ENCODE results near the gene NFAM1. TPM values are rescaled to one million over a fixed set of nuclear protein-coding genes. Genes with fewer than 3 reads are reported as not detected.

NFAM1 gene
- total and polyA plus RNA-seq, 4 donors: 0.36 to 3.8 (median 2.6) TPM

DNA sequence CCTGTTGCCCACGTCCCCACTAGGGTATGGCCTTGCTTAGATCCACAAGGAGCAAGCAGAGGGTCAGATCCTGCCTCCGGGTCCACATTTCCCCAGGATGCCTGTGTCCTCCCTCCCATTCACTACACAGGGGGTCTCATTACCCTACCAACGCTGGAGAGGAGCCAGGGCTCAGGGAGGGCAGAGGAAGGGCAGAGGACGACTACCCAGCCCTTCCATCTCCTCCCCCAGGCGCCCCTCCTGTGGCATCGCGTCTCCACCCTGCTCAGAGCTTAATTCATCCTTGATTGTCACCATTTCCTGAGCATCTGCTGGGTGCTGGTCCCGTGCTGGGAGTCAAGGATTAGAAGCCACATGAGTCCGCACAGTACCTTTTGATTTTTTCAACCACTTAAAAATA is 5.0 kb downstream of the NFAM1 start:
- no peaks in the 10 kb centered on the region for H3K27me3 ChIP-seq (ENCODE audit: control insufficient read depth in 4 of 4, insufficient read depth in 4 of 4, low read length in 3 of 4)
- TF ChIP-seq YY1 (IDR thresholded peaks at IDR 0.05): no peak
- TF ChIP-seq TAF1 (conservative IDR thresholded peaks at IDR 0.05): no peak
- TF ChIP-seq, protein P1, sequence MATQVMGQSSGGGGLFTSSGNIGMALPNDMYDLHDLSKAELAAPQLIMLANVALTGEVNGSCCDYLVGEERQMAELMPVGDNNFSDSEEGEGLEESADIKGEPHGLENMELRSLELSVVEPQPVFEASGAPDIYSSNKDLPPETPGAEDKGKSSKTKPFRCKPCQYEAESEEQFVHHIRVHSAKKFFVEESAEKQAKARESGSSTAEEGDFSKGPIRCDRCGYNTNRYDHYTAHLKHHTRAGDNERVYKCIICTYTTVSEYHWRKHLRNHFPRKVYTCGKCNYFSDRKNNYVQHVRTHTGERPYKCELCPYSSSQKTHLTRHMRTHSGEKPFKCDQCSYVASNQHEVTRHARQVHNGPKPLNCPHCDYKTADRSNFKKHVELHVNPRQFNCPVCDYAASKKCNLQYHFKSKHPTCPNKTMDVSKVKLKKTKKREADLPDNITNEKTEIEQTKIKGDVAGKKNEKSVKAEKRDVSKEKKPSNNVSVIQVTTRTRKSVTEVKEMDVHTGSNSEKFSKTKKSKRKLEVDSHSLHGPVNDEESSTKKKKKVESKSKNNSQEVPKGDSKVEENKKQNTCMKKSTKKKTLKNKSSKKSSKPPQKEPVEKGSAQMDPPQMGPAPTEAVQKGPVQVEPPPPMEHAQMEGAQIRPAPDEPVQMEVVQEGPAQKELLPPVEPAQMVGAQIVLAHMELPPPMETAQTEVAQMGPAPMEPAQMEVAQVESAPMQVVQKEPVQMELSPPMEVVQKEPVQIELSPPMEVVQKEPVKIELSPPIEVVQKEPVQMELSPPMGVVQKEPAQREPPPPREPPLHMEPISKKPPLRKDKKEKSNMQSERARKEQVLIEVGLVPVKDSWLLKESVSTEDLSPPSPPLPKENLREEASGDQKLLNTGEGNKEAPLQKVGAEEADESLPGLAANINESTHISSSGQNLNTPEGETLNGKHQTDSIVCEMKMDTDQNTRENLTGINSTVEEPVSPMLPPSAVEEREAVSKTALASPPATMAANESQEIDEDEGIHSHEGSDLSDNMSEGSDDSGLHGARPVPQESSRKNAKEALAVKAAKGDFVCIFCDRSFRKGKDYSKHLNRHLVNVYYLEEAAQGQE (IDR thresholded peaks at IDR 0.05): no peak
- TF ChIP-seq RAD21 (IDR thresholded peaks at IDR 0.05): no peak
- TF ChIP-seq, protein P2, sequence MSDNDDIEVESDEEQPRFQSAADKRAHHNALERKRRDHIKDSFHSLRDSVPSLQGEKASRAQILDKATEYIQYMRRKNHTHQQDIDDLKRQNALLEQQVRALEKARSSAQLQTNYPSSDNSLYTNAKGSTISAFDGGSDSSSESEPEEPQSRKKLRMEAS (IDR thresholded peaks at IDR 0.05): no peak
- TF ChIP-seq, protein P3, sequence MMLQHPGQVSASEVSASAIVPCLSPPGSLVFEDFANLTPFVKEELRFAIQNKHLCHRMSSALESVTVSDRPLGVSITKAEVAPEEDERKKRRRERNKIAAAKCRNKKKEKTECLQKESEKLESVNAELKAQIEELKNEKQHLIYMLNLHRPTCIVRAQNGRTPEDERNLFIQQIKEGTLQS (IDR thresholded peaks at IDR 0.05): no peak
- TF ChIP-seq, protein P4, sequence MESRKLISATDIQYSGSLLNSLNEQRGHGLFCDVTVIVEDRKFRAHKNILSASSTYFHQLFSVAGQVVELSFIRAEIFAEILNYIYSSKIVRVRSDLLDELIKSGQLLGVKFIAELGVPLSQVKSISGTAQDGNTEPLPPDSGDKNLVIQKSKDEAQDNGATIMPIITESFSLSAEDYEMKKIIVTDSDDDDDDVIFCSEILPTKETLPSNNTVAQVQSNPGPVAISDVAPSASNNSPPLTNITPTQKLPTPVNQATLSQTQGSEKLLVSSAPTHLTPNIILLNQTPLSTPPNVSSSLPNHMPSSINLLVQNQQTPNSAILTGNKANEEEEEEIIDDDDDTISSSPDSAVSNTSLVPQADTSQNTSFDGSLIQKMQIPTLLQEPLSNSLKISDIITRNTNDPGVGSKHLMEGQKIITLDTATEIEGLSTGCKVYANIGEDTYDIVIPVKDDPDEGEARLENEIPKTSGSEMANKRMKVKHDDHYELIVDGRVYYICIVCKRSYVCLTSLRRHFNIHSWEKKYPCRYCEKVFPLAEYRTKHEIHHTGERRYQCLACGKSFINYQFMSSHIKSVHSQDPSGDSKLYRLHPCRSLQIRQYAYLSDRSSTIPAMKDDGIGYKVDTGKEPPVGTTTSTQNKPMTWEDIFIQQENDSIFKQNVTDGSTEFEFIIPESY (IDR thresholded peaks at IDR 0.05): no peak
- TF ChIP-seq EGR1 (IDR thresholded peaks at IDR 0.05; ENCODE audit: low read depth in 2 of 2): no peak
- TF ChIP-seq, protein P5, sequence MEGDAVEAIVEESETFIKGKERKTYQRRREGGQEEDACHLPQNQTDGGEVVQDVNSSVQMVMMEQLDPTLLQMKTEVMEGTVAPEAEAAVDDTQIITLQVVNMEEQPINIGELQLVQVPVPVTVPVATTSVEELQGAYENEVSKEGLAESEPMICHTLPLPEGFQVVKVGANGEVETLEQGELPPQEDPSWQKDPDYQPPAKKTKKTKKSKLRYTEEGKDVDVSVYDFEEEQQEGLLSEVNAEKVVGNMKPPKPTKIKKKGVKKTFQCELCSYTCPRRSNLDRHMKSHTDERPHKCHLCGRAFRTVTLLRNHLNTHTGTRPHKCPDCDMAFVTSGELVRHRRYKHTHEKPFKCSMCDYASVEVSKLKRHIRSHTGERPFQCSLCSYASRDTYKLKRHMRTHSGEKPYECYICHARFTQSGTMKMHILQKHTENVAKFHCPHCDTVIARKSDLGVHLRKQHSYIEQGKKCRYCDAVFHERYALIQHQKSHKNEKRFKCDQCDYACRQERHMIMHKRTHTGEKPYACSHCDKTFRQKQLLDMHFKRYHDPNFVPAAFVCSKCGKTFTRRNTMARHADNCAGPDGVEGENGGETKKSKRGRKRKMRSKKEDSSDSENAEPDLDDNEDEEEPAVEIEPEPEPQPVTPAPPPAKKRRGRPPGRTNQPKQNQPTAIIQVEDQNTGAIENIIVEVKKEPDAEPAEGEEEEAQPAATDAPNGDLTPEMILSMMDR (IDR thresholded peaks at IDR 0.05; ENCODE audit: low read depth, low read length, missing input control): no peak
- no peak for TF ChIP-seq HNF4A (conservative IDR thresholded peaks at IDR 0.05)
- no peak for TF ChIP-seq FOXA2 (IDR thresholded peaks at IDR 0.05)
- no peak for TF ChIP-seq HNF4G (IDR thresholded peaks at IDR 0.05)
- TF ChIP-seq GABPA (IDR thresholded peaks at IDR 0.05 in 1 of 2, conservative IDR thresholded peaks at IDR 0.05 in 1 of 2): no peak
- TF ChIP-seq SP1 (IDR thresholded peaks at IDR 0.05): no peak
- TF ChIP-seq FOXA1 (IDR thresholded peaks at IDR 0.05): no peak
- no peak for TF ChIP-seq NR2F2 (IDR thresholded peaks at IDR 0.05)
- no peak for TF ChIP-seq JUND (IDR thresholded peaks at IDR 0.05)
- no peak for TF ChIP-seq RXRA (IDR thresholded peaks at IDR 0.05)

More for the DNA sequence above, 5.0 kb downstream of the NFAM1 start:
- Histone ChIP-seq H3K4me1 (ENCODE audit: control insufficient read depth in 4 of 4, insufficient read depth in 4 of 4, low read length in 3 of 4) (no peaks in the 10 kb centered on the region), H3K4me3 (ENCODE audit: low read depth in 1 of 3, low read length in 3 of 3) (no peak overlapping the region), H3K9ac (ENCODE audit: low read depth in 1 of 2, low read length in 2 of 2) (no peak overlapping the region), H3K36me3 (ENCODE audit: control insufficient read depth in 4 of 4, insufficient read depth in 3 of 4, low read depth in 1 of 4, low read length in 3 of 4) (no peaks in the 10 kb centered on the region), H3K27ac (ENCODE audit: low read depth in 1 of 2, low read length in 2 of 2) (no peak overlapping the region), H3K9me3 (ENCODE audit: control insufficient read depth in 4 of 4, low read length in 3 of 4) (no peaks in the 10 kb centered on the region)
- WGBS: 62% methylated on average over 9 of the region's 9 CpGs
- no peak for DNase-seq (ENCODE audit: low spot score)

All from liver (tissue), 9 donors.